ENCODE data around the gene RPS21. TPM values are rescaled to one million over a fixed set of nuclear protein-coding genes. Genes with fewer than 3 reads are reported as not detected.

The RPS21 gene
- total and polyA plus RNA-seq, 10 of the 15 experiments (the other 5 are each of a cell fraction or from before 2014, with no cell fraction given), result 1,474 to 4,987 (median 2,439) TPM

DNA sequence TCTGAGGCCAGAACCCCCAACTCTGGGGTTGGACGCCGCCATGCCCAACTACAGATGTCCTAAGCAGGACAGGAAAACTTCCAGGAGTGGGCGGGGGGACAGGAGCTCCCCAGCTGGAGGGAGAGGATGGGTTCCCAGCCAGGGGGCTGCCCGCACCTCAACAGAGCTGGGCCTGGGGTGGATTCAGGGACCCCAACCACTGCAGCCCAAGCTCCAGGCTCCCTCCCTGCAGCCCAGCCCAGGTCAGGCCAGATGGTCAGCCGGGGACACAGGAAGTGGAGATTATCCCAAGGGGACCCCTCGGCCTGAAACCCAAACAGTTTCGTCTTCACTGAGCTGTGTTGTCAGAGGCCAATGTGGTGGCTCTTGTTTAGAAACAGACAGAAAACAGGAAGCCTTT lies 29.2 kb upstream of the RPS21 start:
- CTCF ChIA-PET, result no interaction called here
- SMC1A ChIA-PET (ENCODE audit: uncharacterized antibody, unreplicated experiment), result no interaction called here
- no peaks in the 10 kb centered on the region for H3K9me3 ChIP-seq (replicated peaks; ENCODE audit: control insufficient read depth, insufficient read depth, low read length)
- H3K36me3 ChIP-seq (ENCODE audit: control insufficient read depth in 2 of 2, insufficient read depth in 2 of 2, low read length in 1 of 2), result no peaks in the 10 kb centered on the region
- 44% methylated on average over 6 of the region's 7 CpGs for WGBS (ENCODE audit: insufficient coverage, insufficient replicate concordance, low lambda C conversion rate, missing lambda C conversion rate)
- ATAC-seq (no peak), FAIRE-seq (no peak), DNase-seq (ENCODE audit: low read depth, low spot score) (no peak)
- no peaks in the 10 kb centered on the region for H3K4me1 ChIP-seq (ENCODE audit: control insufficient read depth, insufficient read depth, low read length)
- H3K9ac ChIP-seq (ENCODE audit: control insufficient read depth, insufficient read depth, low read length), result no peak overlapping the region
- POLR2A ChIA-PET, result no interaction called here
- no peaks in the 10 kb centered on the region for H3K27me3 ChIP-seq (replicated peaks in 1 of 2; ENCODE audit: control insufficient read depth in 2 of 2, insufficient read depth in 2 of 2, low read length in 1 of 2)
- BruUV-seq (replicated peaks), result no TSS peak
- H2AFZ ChIP-seq (ENCODE audit: control insufficient read depth, low read depth, low read length), result no peak overlapping the region
- no peak overlapping the region for H3K27ac ChIP-seq (ENCODE audit: control insufficient read depth, insufficient read depth)
- no peaks in the 10 kb centered on the region for H3K79me2 ChIP-seq (ENCODE audit: control insufficient read depth, insufficient read depth, low read length)
- no peak overlapping the region for H3K4me3 ChIP-seq
- no peak overlapping the region for H3K4me2 ChIP-seq (ENCODE audit: control insufficient read depth, insufficient read depth)
- intact Hi-C loops (cut with micrococcal nuclease; ENCODE audit: unreplicated experiment), result no loop called here
- no peaks in the 10 kb centered on the region for H4K20me1 ChIP-seq (ENCODE audit: control insufficient read depth, insufficient read depth)
- no peak for TF ChIP-seq JUNB (IDR thresholded peaks at IDR 0.05)
- TF ChIP-seq ZNF384 (IDR thresholded peaks at IDR 0.05; ENCODE audit: borderline replicate concordance, low read depth, low read length), result no peak
- TF ChIP-seq EZH2 (IDR thresholded peaks at IDR 0.05; ENCODE audit: borderline replicate concordance, control insufficient read depth, low read depth, low read length), result no peak
- TF ChIP-seq CEBPZ (IDR thresholded peaks at IDR 0.05; ENCODE audit: low read depth, low read length), result no peak
- TF ChIP-seq, protein P1, sequence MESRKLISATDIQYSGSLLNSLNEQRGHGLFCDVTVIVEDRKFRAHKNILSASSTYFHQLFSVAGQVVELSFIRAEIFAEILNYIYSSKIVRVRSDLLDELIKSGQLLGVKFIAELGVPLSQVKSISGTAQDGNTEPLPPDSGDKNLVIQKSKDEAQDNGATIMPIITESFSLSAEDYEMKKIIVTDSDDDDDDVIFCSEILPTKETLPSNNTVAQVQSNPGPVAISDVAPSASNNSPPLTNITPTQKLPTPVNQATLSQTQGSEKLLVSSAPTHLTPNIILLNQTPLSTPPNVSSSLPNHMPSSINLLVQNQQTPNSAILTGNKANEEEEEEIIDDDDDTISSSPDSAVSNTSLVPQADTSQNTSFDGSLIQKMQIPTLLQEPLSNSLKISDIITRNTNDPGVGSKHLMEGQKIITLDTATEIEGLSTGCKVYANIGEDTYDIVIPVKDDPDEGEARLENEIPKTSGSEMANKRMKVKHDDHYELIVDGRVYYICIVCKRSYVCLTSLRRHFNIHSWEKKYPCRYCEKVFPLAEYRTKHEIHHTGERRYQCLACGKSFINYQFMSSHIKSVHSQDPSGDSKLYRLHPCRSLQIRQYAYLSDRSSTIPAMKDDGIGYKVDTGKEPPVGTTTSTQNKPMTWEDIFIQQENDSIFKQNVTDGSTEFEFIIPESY (IDR thresholded peaks at IDR 0.05), result no peak
- TF ChIP-seq EED (IDR thresholded peaks at IDR 0.05; ENCODE audit: low read depth), result no peak
- in situ Hi-C loops (cut with MboI), result no loop called here
- RAD21 ChIA-PET (ENCODE audit: unreplicated experiment), result no interaction called here
